OCI-LY7 (cell line): ENCODE data around the gene WFDC10B. TPM values are rescaled to one million over a fixed set of nuclear protein-coding genes. Genes with fewer than 3 reads are reported as not detected.

Source experiments
- BruUV-seq: library from RNA; stranded (reverse); fragments of 400-500 nt; replicated peaks from 2 replicates; lab custom pipeline; 2021; lab: Mats Ljungman, UMichigan
- CTCF ChIA-PET: fragments of 300-600 bp; sonication (Branson Sonifier 250); formaldehyde crosslinking; loops from one replicate; lab custom pipeline; 2022; ENCODE audit warnings: antibody characterized with exemption; ENCODE audit not compliant: unreplicated experiment; lab: Charles Lee
- POLR2A ChIA-PET: fragments of 300-600 bp; sonication (Branson Sonifier 250); formaldehyde crosslinking; loops from one replicate; lab custom pipeline; 2022; ENCODE audit warnings: antibody characterized with exemption; lab: Charles Lee
- DNase-seq: peaks from one replicate; pipeline ENCODE4 v3.0.0-alpha.2; 2015; ENCODE audit warnings: low spot score
- H2AFZ ChIP-seq: fragments of 200-600 bp; sonication (generic), shearing (Covaris generic); 2 replicates; pipeline ENCODE4 v1.6.1; 2014; ENCODE audit warnings: mild to moderate bottlenecking, antibody characterized with exemption, low read length, moderate library complexity
- H3K27ac ChIP-seq: fragments of 200-600 bp; sonication (generic); 2 replicates; pipeline ENCODE4 v1.5.1; 2014; ENCODE audit warnings: mixed run types, low read depth, mild to moderate bottlenecking, moderate library complexity, low read length, inconsistent platforms; ENCODE audit not compliant: poor library complexity, severe bottlenecking
- H3K36me3 ChIP-seq: fragments of 200-600 bp; sonication (generic); 2 replicates; pipeline ENCODE4 v1.6.1; 2014; ENCODE audit warnings: mild to moderate bottlenecking, antibody characterized with exemption, low read length, moderate library complexity, mixed read lengths; ENCODE audit not compliant: insufficient read depth
- H3K4me1 ChIP-seq: fragments of 200-600 bp; sonication (generic); 2 replicates; pipeline ENCODE4 v1.5.1; 2014; ENCODE audit warnings: mild to moderate bottlenecking, low read length; ENCODE audit not compliant: insufficient read depth, poor library complexity, severe bottlenecking
- H3K4me2 ChIP-seq: fragments of 200-600 bp; sonication (generic); 2 replicates; pipeline ENCODE4 v1.6.1; 2014; ENCODE audit warnings: mild to moderate bottlenecking, low read length
- H3K4me3 ChIP-seq: fragments of 200-600 bp; sonication (generic); 2 replicates; pipeline ENCODE4 v1.5.1; 2014; ENCODE audit warnings: mild to moderate bottlenecking, low read depth, low read length; ENCODE audit not compliant: poor library complexity, severe bottlenecking
- H3K79me2 ChIP-seq: fragments of 200-600 bp; sonication (generic); 2 replicates; pipeline ENCODE4 v1.6.1; 2016; ENCODE audit warnings: low read depth, mild to moderate bottlenecking, low read length, moderate library complexity, mixed read lengths; ENCODE audit not compliant: insufficient read depth
- H3K9me2 ChIP-seq: fragments of 200-600 bp; sonication (generic); 2 replicates; pipeline ENCODE4 v1.6.1; 2016; ENCODE audit warnings: mild to moderate bottlenecking, low read length, mixed read lengths; ENCODE audit not compliant: insufficient read depth
- H3K9me3 ChIP-seq: fragments of 200-600 bp; sonication (generic); 2 replicates; pipeline ENCODE4 v1.6.1; 2014; ENCODE audit warnings: mild to moderate bottlenecking, mixed run types, low read length, mixed read lengths
- H4K20me1 ChIP-seq: fragments of 200-600 bp; sonication (generic); 2 replicates; pipeline ENCODE4 v1.6.1; 2014; ENCODE audit warnings: mild to moderate bottlenecking, antibody characterized with exemption, low read length, moderate library complexity, mixed read lengths; ENCODE audit not compliant: insufficient read depth
- CTCF ChIP-seq: fragments of 200-600 bp; sonication (generic); conservative IDR thresholded peaks from 2 replicates; pipeline ENCODE4 v1.5.1; 2014; ENCODE audit warnings: mild to moderate bottlenecking, antibody characterized with exemption, low read length, moderate library complexity, mixed read lengths
- EZH2phosphoT487 ChIP-seq: fragments of 200-600 bp; sonication (generic); IDR thresholded peaks from 2 replicates; pipeline ENCODE4 v1.6.1; 2018; ENCODE audit warnings: low read depth, borderline replicate concordance, mild to moderate bottlenecking, mixed run types, antibody characterized with exemption, low read length, moderate library complexity, mixed read lengths
- intact Hi-C: fragments of 100-400 bp; cut with micrococcal nuclease; formaldehyde crosslinking; loops from one replicate; pipeline ENCODE4 v1.10.0; 2022; ENCODE audit not compliant: unreplicated experiment
- microRNA-seq: library from miRNA; unstranded; fragments of <30 nt; microRNA quantifications from one replicate; pipeline ENCODE4 v1.2.0, GENCODE V29; 2022; ENCODE audit warnings: borderline replicate concordance
- small RNA-seq: library from RNA; depleted of rRNA; stranded (forward); fragments of <200 nt; gene quantifications from one replicate; pipeline ENCODE3, GENCODE V24; 2014
- total RNA-seq, 2 experiments: library from RNA; depleted of rRNA in 1 of 2; stranded (reverse); fragments of >200 nt in 1 of 2; shearing (Covaris generic) in 1 of 2; gene quantifications; 2 replicates each; pipeline ENCODE4 v1.2.3, GENCODE V29; 2014 to 2022

Gene WFDC10B
- total RNA-seq, 2 experiments from 2014 or later = not detected

GRCh38 chr20:45639687-45640086, 65.1 kb downstream of the WFDC10B start:
- H2AFZ ChIP-seq = no peak overlapping the region
- no peak for TF ChIP-seq EZH2phosphoT487
- TF ChIP-seq CTCF = no peak
- no peak overlapping the region for H3K4me2 ChIP-seq
- H3K4me3 ChIP-seq = no peak overlapping the region
- no peaks in the 10 kb centered on the region for H3K79me2 ChIP-seq
- POLR2A ChIA-PET = no interaction called here
- no peaks in the 10 kb centered on the region for H3K9me2 ChIP-seq
- H3K9me3 ChIP-seq = no peaks in the 10 kb centered on the region
- no peaks in the 10 kb centered on the region for H3K4me1 ChIP-seq
- CTCF ChIA-PET = no interaction called here
- intact Hi-C loops = no loop called here
- no peaks in the 10 kb centered on the region for H4K20me1 ChIP-seq
- H3K27ac ChIP-seq = no peak overlapping the region
- no TSS peak for BruUV-seq
- H3K36me3 ChIP-seq = no peaks in the 10 kb centered on the region
- DNase-seq = no peak

GRCh38 chr20:45636513-45636912, 68.3 kb downstream of the WFDC10B start:
- POLR2A ChIA-PET = no interaction called here
- no peak overlapping the region for H2AFZ ChIP-seq
- H3K79me2 ChIP-seq = no peaks in the 10 kb centered on the region
- H3K9me2 ChIP-seq = no peaks in the 10 kb centered on the region
- no peaks in the 10 kb centered on the region for H3K4me1 ChIP-seq
- CTCF ChIA-PET = no interaction called here
- no peaks in the 10 kb centered on the region for H4K20me1 ChIP-seq
- intact Hi-C loops = no loop called here
- no peak for DNase-seq
- no TSS peak for BruUV-seq
- no peak overlapping the region for H3K4me3 ChIP-seq
- H3K9me3 ChIP-seq = no peaks in the 10 kb centered on the region
- H3K27ac ChIP-seq = no peak overlapping the region
- TF ChIP-seq CTCF (no peak), EZH2phosphoT487 (no peak)
- no peak overlapping the region for H3K4me2 ChIP-seq
- H3K36me3 ChIP-seq = no peaks in the 10 kb centered on the region

Small RNA genes within 50 kb of the gene (microRNA-seq; reads per million reads assigned to microRNA genes)
- gene MIR3617 = not detected

Small RNA genes within 50 kb of the gene (small RNA-seq; reads per million reads assigned to genes)
- not detected for gene MIR3617
- gene SPINT5P = not detected

Other genes with a start within 250 kb of the WFDC10B start
- 4.4 TPM in 1 of 2 replicates, not detected in the other for gene WFDC2, start 235.3 kb downstream of the WFDC10B start, total RNA-seq (2014; rRNA removed; shearing (Covaris generic))
- gene WFDC2, start 235.3 kb downstream of the WFDC10B start, total RNA-seq (2022) = 0.46 TPM in 1 of 2 replicates, not detected in the other
- gene SPINT3, start 189.4 kb downstream of the WFDC10B start, total RNA-seq (2014; rRNA removed; shearing (Covaris generic)) = not detected in 2 replicates
- not detected in 2 replicates for gene SPINT3, start 189.4 kb downstream of the WFDC10B start, total RNA-seq (2022)
- gene WFDC6, start 165.5 kb downstream of the WFDC10B start, total RNA-seq (2014; rRNA removed; shearing (Covaris generic)) = not detected in 2 replicates
- gene WFDC6, start 165.5 kb downstream of the WFDC10B start, total RNA-seq (2022) = not detected in 2 replicates
- not detected in 2 replicates for gene EPPIN, start 157.6 kb downstream of the WFDC10B start, total RNA-seq (2014; rRNA removed; shearing (Covaris generic))
- not detected in 2 replicates for gene EPPIN, start 157.6 kb downstream of the WFDC10B start, total RNA-seq (2022)
- gene WFDC8, start 125.7 kb downstream of the WFDC10B start, total RNA-seq (2014; rRNA removed; shearing (Covaris generic)) = not detected in 2 replicates
- gene WFDC8, start 125.7 kb downstream of the WFDC10B start, total RNA-seq (2022) = not detected in 2 replicates
- gene WFDC10A, start 75.3 kb downstream of the WFDC10B start, total RNA-seq (2014; rRNA removed; shearing (Covaris generic)) = not detected in 2 replicates
- gene WFDC10A, start 75.3 kb downstream of the WFDC10B start, total RNA-seq (2022) = not detected in 2 replicates
- gene WFDC9, start 73.7 kb downstream of the WFDC10B start, total RNA-seq (2014; rRNA removed; shearing (Covaris generic)) = not detected in 2 replicates
- not detected in 2 replicates for gene WFDC9, start 73.7 kb downstream of the WFDC10B start, total RNA-seq (2022)
- gene WFDC11, start 34.8 kb downstream of the WFDC10B start, total RNA-seq (2014; rRNA removed; shearing (Covaris generic)) = not detected in 2 replicates
- gene WFDC11, start 34.8 kb downstream of the WFDC10B start, total RNA-seq (2022) = not detected in 2 replicates
- not detected in 2 replicates for gene WFDC13, start 3.0 kb downstream of the WFDC10B start, total RNA-seq (2014; rRNA removed; shearing (Covaris generic))
- not detected in 2 replicates for gene WFDC13, start 3.0 kb downstream of the WFDC10B start, total RNA-seq (2022)
- gene SPINT4, start 17.3 kb upstream of the WFDC10B start, total RNA-seq (2014; rRNA removed; shearing (Covaris generic)) = not detected in 2 replicates
- not detected in 2 replicates for gene SPINT4, start 17.3 kb upstream of the WFDC10B start, total RNA-seq (2022)
- not detected in 2 replicates for gene WFDC3, start 86.9 kb upstream of the WFDC10B start, total RNA-seq (2014; rRNA removed; shearing (Covaris generic))
- gene WFDC3, start 86.9 kb upstream of the WFDC10B start, total RNA-seq (2022) = not detected in 2 replicates
- gene DNTTIP1, start 86.9 kb upstream of the WFDC10B start, total RNA-seq (2014; rRNA removed; shearing (Covaris generic)) = 25.8 and 30.5 TPM in 2 replicates
- 38.7 and 38.8 TPM in 2 replicates for gene DNTTIP1, start 86.9 kb upstream of the WFDC10B start, total RNA-seq (2022)
- gene UBE2C, start 107.6 kb upstream of the WFDC10B start, total RNA-seq (2014; rRNA removed; shearing (Covaris generic)) = 225 and 269 TPM in 2 replicates
- gene UBE2C, start 107.6 kb upstream of the WFDC10B start, total RNA-seq (2022) = 222 and 255 TPM in 2 replicates
- gene TNNC2, start 122.3 kb upstream of the WFDC10B start, total RNA-seq (2014; rRNA removed; shearing (Covaris generic)) = not detected in 2 replicates
- not detected in 2 replicates for gene TNNC2, start 122.3 kb upstream of the WFDC10B start, total RNA-seq (2022)
- gene SNX21, start 128.8 kb upstream of the WFDC10B start, total RNA-seq (2014; rRNA removed; shearing (Covaris generic)) = 0.49 and 0.79 TPM in 2 replicates
- gene SNX21, start 128.8 kb upstream of the WFDC10B start, total RNA-seq (2022) = 0.49 and 1.1 TPM in 2 replicates
- gene ACOT8, start 152.4 kb upstream of the WFDC10B start, total RNA-seq (2014; rRNA removed; shearing (Covaris generic)) = 37.1 and 44.6 TPM in 2 replicates
- gene ACOT8, start 152.4 kb upstream of the WFDC10B start, total RNA-seq (2022) = 28.0 and 28.2 TPM in 2 replicates
- 5.7 and 12.0 TPM in 2 replicates for gene ZSWIM3, start 152.6 kb upstream of the WFDC10B start, total RNA-seq (2014; rRNA removed; shearing (Covaris generic))
- gene ZSWIM3, start 152.6 kb upstream of the WFDC10B start, total RNA-seq (2022) = 6.0 and 6.8 TPM in 2 replicates
- gene ZSWIM1, start 176.2 kb upstream of the WFDC10B start, total RNA-seq (2014; rRNA removed; shearing (Covaris generic)) = 10.9 and 19.2 TPM in 2 replicates
- gene ZSWIM1, start 176.2 kb upstream of the WFDC10B start, total RNA-seq (2022) = 12.7 and 13.9 TPM in 2 replicates
- 5.8 and 6.1 TPM in 2 replicates for gene SPATA25, start 182.6 kb upstream of the WFDC10B start, total RNA-seq (2014; rRNA removed; shearing (Covaris generic))
- gene SPATA25, start 182.6 kb upstream of the WFDC10B start, total RNA-seq (2022) = 5.8 and 5.9 TPM in 2 replicates
- 6.0 and 10.7 TPM in 2 replicates for gene NEURL2, start 186.2 kb upstream of the WFDC10B start, total RNA-seq (2014; rRNA removed; shearing (Covaris generic))
- gene NEURL2, start 186.2 kb upstream of the WFDC10B start, total RNA-seq (2022) = 6.2 and 9.9 TPM in 2 replicates
- 27.1 and 33.1 TPM in 2 replicates for gene CTSA, start 186.3 kb upstream of the WFDC10B start, total RNA-seq (2014; rRNA removed; shearing (Covaris generic))
- 36.4 and 36.7 TPM in 2 replicates for gene CTSA, start 186.3 kb upstream of the WFDC10B start, total RNA-seq (2022)
- gene PLTP, start 207.1 kb upstream of the WFDC10B start, total RNA-seq (2014; rRNA removed; shearing (Covaris generic)) = 14.3 and 17.1 TPM in 2 replicates
- gene PLTP, start 207.1 kb upstream of the WFDC10B start, total RNA-seq (2022) = 12.7 and 15.8 TPM in 2 replicates
- 16.7 and 21.2 TPM in 2 replicates for gene PCIF1, start 229.7 kb upstream of the WFDC10B start, total RNA-seq (2014; rRNA removed; shearing (Covaris generic))
- 40.6 and 50.3 TPM in 2 replicates for gene PCIF1, start 229.7 kb upstream of the WFDC10B start, total RNA-seq (2022)